ENCODE measurements around the gene CPNE7.

Gene CPNE7

DNA sequence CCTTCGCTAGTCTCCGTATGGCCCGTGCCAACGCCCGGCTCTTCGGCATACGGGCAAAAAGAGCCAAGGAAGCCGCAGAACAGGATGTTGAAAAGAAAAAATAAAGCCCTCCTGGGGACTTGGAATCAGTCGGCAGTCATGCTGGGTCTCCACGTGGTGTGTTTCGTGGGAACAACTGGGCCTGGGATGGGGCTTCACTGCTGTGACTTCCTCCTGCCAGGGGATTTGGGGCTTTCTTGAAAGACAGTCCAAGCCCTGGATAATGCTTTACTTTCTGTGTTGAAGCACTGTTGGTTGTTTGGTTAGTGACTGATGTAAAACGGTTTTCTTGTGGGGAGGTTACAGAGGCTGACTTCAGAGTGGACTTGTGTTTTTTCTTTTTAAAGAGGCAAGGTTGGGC, 12.6 kb upstream of the CPNE7 start:
- TF ChIP-seq ZNF274 (IDR thresholded peaks at IDR 0.05; ENCODE audit: low read depth, low read length) (no peak), YY1 (IDR thresholded peaks at IDR 0.05; ENCODE audit: insufficient read depth, insufficient read length) (no peak)
- peak overlapping the region; percentile 95 for H3K9ac ChIP-seq (ENCODE audit: insufficient read length, low read depth)
- no peaks in the 10 kb centered on the region for H3K9me3 ChIP-seq (ENCODE audit: insufficient read depth, low read length)
- peaks cover 20% of the 10 kb centered on the region for H3K4me1 ChIP-seq (ENCODE audit: insufficient read depth, insufficient read length)
- peaks cover 75% of the 10 kb centered on the region for H3K36me3 ChIP-seq (ENCODE audit: insufficient read depth, insufficient read length, low read length)
- H3K27me3 ChIP-seq (ENCODE audit: insufficient read depth, insufficient read length): no peaks in the 10 kb centered on the region
- no peak for DNase-seq (ENCODE audit: low read depth, low spot score)
- peak overlapping the region; percentile 86 for H3K4me3 ChIP-seq (ENCODE audit: insufficient read length, low read depth)

DNA sequence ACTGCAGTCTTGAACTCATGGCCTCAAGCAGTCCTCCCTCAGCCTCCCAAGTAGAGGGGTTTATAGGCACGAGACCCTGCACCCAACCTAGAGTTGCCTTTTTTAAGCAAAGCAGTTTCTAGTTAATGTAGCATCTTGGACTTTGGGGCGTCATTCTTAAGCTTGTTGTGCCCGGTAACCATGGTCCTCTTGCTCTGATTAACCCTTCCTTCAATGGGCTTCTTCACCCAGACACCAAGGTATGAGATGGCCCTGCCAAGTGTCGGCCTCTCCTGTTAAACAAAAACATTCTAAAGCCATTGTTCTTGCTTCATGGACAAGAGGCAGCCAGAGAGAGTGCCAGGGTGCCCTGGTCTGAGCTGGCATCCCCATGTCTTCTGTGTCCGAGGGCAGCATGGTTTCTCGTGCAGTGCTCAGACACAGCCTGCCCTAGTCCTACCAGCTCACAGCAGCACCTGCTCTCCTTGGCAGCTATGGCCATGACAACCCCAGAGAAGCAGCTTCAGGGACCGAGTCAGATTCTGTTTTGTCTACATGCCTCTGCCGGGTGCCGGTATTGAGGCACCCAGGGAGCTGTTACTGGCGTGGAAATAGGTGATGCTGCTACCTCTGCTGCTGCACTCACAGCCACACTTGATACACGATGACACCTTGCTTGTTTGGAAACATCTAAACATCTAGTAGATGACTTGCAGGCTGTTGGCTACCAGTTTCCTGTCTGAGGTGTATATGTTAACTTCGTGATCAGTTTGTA, 11.7 kb upstream of the CPNE7 start:
- TF ChIP-seq ZNF274 (IDR thresholded peaks at IDR 0.05; ENCODE audit: low read depth, low read length): no peak
- TF ChIP-seq YY1 (IDR thresholded peaks at IDR 0.05; ENCODE audit: insufficient read depth, insufficient read length): no peak
- TF ChIP-seq SUZ12 (IDR thresholded peaks at IDR 0.05; ENCODE audit: extremely low read depth, insufficient read depth, insufficient read length): no peak
- H3K9me3 ChIP-seq (ENCODE audit: insufficient read depth, low read length): no peaks in the 10 kb centered on the region
- H3K27me3 ChIP-seq (ENCODE audit: insufficient read depth, insufficient read length): no peaks in the 10 kb centered on the region
- peaks cover 75% of the 10 kb centered on the region for H3K36me3 ChIP-seq (ENCODE audit: insufficient read depth, insufficient read length, low read length)
- H3K4me1 ChIP-seq (ENCODE audit: insufficient read depth, insufficient read length): peaks cover 20% of the 10 kb centered on the region
- H3K9ac ChIP-seq (ENCODE audit: insufficient read length, low read depth): peak overlapping the region; percentile 52
- no peak for DNase-seq (ENCODE audit: low read depth, low spot score)
- no peak overlapping the region for H3K4me3 ChIP-seq (ENCODE audit: insufficient read length, low read depth)

DNA sequence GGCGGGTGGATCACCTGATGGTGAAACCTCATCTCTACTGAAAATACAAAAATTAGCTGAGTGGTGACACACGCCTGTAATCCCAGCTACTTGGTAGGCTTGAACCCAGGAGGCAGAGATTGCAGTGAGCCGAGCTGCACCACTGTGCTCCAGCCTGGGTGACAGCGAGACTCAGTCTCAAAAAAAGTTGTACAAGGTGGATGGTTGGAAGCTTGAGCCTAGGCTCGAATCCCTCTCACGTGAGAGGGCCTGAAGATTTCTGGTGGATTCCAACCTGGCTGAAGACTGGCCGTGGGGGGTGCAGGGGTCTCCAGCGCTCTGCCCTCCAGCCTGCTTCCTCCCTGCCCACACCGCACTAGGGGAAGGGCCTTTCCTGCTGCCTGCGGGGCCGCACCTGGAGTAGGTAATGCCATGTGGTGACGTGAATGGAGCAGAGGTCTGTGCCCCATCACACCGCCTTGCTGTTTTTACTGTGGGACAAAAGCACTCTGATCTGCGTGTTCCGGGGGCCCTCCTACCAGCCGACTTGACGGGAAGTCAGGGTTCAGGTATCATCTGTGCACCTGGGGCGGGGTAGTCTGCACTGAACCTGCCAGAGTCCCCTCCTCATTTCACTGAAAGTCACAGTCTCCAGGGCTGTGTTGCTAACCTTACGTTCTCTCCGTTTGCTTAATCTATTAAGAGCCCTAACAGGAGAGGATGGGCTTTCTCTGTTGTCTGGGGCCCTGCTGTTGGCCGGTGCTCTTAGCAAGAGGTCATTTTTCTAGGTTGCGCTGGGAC, 10.9 kb upstream of the CPNE7 start:
- no peak overlapping the region for H3K4me3 ChIP-seq (ENCODE audit: insufficient read length, low read depth)
- H3K27me3 ChIP-seq (ENCODE audit: insufficient read depth, insufficient read length): no peaks in the 10 kb centered on the region
- no peak for TF ChIP-seq YY1 (IDR thresholded peaks at IDR 0.05; ENCODE audit: insufficient read depth, insufficient read length)
- TF ChIP-seq SUZ12 (IDR thresholded peaks at IDR 0.05; ENCODE audit: extremely low read depth, insufficient read depth, insufficient read length): no peak
- TF ChIP-seq ZNF274 (IDR thresholded peaks at IDR 0.05; ENCODE audit: low read depth, low read length): no peak
- H3K4me1 ChIP-seq (ENCODE audit: insufficient read depth, insufficient read length): peaks cover 26% of the 10 kb centered on the region
- no peaks in the 10 kb centered on the region for H3K9me3 ChIP-seq (ENCODE audit: insufficient read depth, low read length)
- no peak for DNase-seq (ENCODE audit: low read depth, low spot score)
- peak overlapping the region; percentile 1 for H3K9ac ChIP-seq (ENCODE audit: insufficient read length, low read depth)
- H3K36me3 ChIP-seq (ENCODE audit: insufficient read depth, insufficient read length, low read length): peaks cover 75% of the 10 kb centered on the region

DNA sequence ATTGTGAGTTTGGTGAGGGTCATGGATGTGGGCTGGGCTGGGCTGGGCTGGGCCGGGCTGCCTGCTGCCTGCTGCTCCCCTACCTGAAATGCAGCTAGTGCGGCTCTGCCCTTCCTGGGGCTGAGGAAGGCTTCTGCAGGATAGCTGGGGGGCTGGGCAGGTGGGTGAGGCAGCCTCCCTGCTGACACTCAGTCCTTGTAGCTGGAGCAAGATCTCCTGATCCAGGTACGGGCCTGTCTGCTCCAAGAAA, 10.4 kb upstream of the CPNE7 start:
- DNase-seq (ENCODE audit: low read depth, low spot score): no peak
- Histone ChIP-seq H3K9ac (ENCODE audit: insufficient read length, low read depth) (peak overlapping the region; percentile 27), H3K4me1 (ENCODE audit: insufficient read depth, insufficient read length) (peaks cover 26% of the 10 kb centered on the region)

DNA sequence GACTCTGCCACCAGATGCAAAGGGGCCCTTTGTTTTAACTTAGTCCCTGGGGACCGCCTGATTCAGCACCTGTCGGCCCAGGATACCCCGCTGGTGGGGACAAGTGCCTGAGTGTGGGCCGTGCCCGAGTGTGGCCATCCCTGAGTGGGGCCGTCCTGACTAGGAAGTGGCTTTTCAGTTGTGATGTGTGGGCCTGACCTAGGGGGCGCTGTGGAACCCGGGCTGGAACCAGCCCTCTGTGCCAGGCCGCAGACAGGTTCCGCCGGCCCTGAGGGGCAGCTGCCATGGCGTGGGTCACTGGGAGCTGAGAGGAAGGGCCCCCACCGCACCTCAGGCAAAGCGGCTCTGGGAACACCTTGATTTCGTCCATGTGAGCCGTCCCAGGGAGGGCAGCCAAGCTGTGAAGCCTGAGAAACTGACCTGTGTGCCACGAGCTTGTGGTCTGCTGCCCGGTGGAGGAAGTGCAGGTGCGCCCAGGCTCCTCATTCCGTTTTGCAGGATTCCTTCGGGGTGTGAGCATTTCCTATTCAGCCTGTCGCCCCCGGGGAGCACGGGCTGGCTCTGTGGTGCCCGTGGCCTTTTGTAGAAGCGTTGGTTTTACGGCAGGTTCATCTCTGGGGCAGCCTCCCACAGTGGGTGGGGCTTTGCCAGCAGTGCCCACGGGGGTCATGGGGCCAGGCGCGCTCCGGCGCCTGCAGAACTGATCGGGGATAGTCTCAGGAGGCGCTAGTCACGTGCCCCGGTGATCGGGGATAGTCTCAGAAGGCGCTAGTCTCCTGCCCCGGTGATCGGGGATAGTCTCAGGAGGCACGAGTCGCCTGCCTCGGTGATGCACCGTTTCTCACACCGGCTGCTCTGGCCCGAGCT, 9.8 kb upstream of the CPNE7 start:
- H3K4me3 ChIP-seq (ENCODE audit: insufficient read length, low read depth): no peak overlapping the region
- peaks cover 74% of the 10 kb centered on the region for H3K36me3 ChIP-seq (ENCODE audit: insufficient read depth, insufficient read length, low read length)
- H3K9me3 ChIP-seq (ENCODE audit: insufficient read depth, low read length): no peaks in the 10 kb centered on the region
- H3K4me1 ChIP-seq (ENCODE audit: insufficient read depth, insufficient read length): peaks cover 26% of the 10 kb centered on the region
- no peak for TF ChIP-seq ZNF274 (IDR thresholded peaks at IDR 0.05; ENCODE audit: low read depth, low read length)
- TF ChIP-seq SUZ12 (IDR thresholded peaks at IDR 0.05; ENCODE audit: extremely low read depth, insufficient read depth, insufficient read length): no peak
- no peak for TF ChIP-seq YY1 (IDR thresholded peaks at IDR 0.05; ENCODE audit: insufficient read depth, insufficient read length)
- H3K9ac ChIP-seq (ENCODE audit: insufficient read length, low read depth): peak overlapping the region; percentile 37
- DNase-seq (ENCODE audit: low read depth, low spot score): peak; percentile 64
- no peaks in the 10 kb centered on the region for H3K27me3 ChIP-seq (ENCODE audit: insufficient read depth, insufficient read length)

More for the DNA sequence above, 10.4 kb upstream of the CPNE7 start:
- Histone ChIP-seq H3K27me3 (ENCODE audit: insufficient read depth, insufficient read length) (no peaks in the 10 kb centered on the region), H3K4me3 (ENCODE audit: insufficient read length, low read depth) (no peak overlapping the region), H3K9me3 (ENCODE audit: insufficient read depth, low read length) (no peaks in the 10 kb centered on the region), H3K36me3 (ENCODE audit: insufficient read depth, insufficient read length, low read length) (peaks cover 75% of the 10 kb centered on the region)
- TF ChIP-seq SUZ12 (IDR thresholded peaks at IDR 0.05; ENCODE audit: extremely low read depth, insufficient read depth, insufficient read length): no peak
- no peak for TF ChIP-seq YY1 (IDR thresholded peaks at IDR 0.05; ENCODE audit: insufficient read depth, insufficient read length)
- no peak for TF ChIP-seq ZNF274 (IDR thresholded peaks at IDR 0.05; ENCODE audit: low read depth, low read length)

DNA sequence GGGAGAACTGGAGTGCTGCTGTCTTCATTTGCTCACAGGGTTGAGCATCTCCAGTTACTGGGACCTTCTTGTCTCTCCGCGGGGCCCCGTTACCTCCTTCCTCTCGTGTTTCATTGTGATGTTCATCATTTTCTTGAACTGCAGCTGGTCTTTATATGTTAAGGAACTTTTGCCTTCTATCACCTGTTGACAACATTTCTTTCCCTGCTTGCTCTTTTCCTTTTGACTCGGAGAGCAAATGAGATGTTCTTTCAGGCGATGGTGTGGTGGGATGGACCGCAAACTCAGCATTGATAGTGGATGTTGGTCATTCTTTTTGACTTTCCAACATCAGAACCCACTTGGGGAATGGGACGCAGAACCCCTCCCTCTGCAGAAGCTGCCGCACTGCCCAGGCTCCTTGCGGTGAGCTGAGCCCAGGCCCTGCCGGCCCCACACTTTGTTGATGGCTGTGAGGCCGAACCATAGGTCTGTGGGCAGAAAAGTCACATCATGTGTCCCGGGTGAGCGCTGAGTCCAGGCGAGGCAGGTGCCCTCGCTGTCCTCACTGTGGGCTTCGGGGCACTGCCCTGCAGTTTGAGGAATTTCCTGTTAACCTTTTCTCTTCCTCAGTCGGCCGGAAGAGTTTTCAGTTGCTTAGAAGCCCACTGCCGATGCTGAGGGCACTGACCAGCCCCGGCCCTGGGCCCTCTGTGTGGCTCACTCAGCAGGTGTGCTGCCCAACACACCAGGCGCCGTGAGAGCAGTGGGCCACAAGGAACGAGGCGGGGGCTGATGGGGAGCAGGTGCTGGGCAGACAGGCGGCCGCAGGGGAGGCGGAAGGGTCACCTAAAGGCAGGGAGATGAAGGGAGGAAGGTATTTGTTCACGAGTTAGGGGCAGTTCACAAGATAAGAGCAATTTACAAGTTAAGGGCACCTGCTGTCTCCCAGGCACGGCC, 7.6 kb upstream of the CPNE7 start:
- H3K4me1 ChIP-seq (ENCODE audit: insufficient read depth, insufficient read length): peaks cover 27% of the 10 kb centered on the region
- H3K27me3 ChIP-seq (ENCODE audit: insufficient read depth, insufficient read length): no peaks in the 10 kb centered on the region
- no peaks in the 10 kb centered on the region for H3K9me3 ChIP-seq (ENCODE audit: insufficient read depth, low read length)
- no peak for DNase-seq (ENCODE audit: low read depth, low spot score)
- no peak overlapping the region for H3K9ac ChIP-seq (ENCODE audit: insufficient read length, low read depth)
- no peak overlapping the region for H3K4me3 ChIP-seq (ENCODE audit: insufficient read length, low read depth)
- H3K36me3 ChIP-seq (ENCODE audit: insufficient read depth, insufficient read length, low read length): peaks cover 52% of the 10 kb centered on the region
- TF ChIP-seq ZNF274 (IDR thresholded peaks at IDR 0.05; ENCODE audit: low read depth, low read length) (no peak), SUZ12 (IDR thresholded peaks at IDR 0.05; ENCODE audit: extremely low read depth, insufficient read depth, insufficient read length) (no peak), YY1 (IDR thresholded peaks at IDR 0.05; ENCODE audit: insufficient read depth, insufficient read length) (no peak)
